ENCODE results near the gene TNNI2. TPM values are rescaled to one million over a fixed set of nuclear protein-coding genes. Genes with fewer than 3 reads are reported as not detected.
A peak's percentile ranks its signal among the peaks of the same experiment; 100 is the strongest.

The TNNI2 gene
- total and polyA plus RNA-seq, 10 of the 15 experiments (the other 5 are each of a cell fraction or from before 2014, with no cell fraction given) = 0.14 to 0.79 (median 0.37) TPM; not detected in 4

- intact Hi-C loops (cut with micrococcal nuclease; ENCODE audit: unreplicated experiment) = no loop called here
- ATAC-seq (peak; percentile 45), FAIRE-seq (no peak), DNase-seq (ENCODE audit: low read depth, low spot score) (no peak)
- Histone ChIP-seq H3K36me3 (ENCODE audit: control insufficient read depth in 2 of 2, insufficient read depth in 2 of 2, low read length in 1 of 2) (no peaks in the 10 kb centered on the region), H2AFZ (ENCODE audit: control insufficient read depth, low read depth, low read length) (no peak overlapping the region), H3K9ac (ENCODE audit: control insufficient read depth, insufficient read depth, low read length) (no peak overlapping the region), H3K4me3 (no peak overlapping the region), H3K79me2 (ENCODE audit: control insufficient read depth, insufficient read depth, low read length) (no peaks in the 10 kb centered on the region), H3K27me3 (replicated peaks in 1 of 2; ENCODE audit: control insufficient read depth in 2 of 2, insufficient read depth in 2 of 2, low read length in 1 of 2) (no peaks in the 10 kb centered on the region; a peak in 1 of 4 replicates), H3K27ac (ENCODE audit: control insufficient read depth, insufficient read depth) (no peak overlapping the region), H4K20me1 (ENCODE audit: control insufficient read depth, insufficient read depth) (no peaks in the 10 kb centered on the region), H3K9me3 (replicated peaks; ENCODE audit: control insufficient read depth, insufficient read depth, low read length) (no peaks in the 10 kb centered on the region), H3K4me2 (ENCODE audit: control insufficient read depth, insufficient read depth) (no peak overlapping the region), H3K4me1 (ENCODE audit: control insufficient read depth, insufficient read depth, low read length) (peaks cover 37% of the 10 kb centered on the region)
- ChIA-PET RAD21 (ENCODE audit: unreplicated experiment) (no interaction called here), SMC1A (ENCODE audit: uncharacterized antibody, unreplicated experiment) (no interaction called here), CTCF (interaction anchor here (1.3 to 1.4 kb wide), 3 partner anchors 10 to 151 kb away, joined by 3 to 4 read pairs (median 4); no protein-coding TSS in a partner anchor), POLR2A (no interaction called here)
- in situ Hi-C loops (cut with MboI) = no loop called here
- WGBS (ENCODE audit: insufficient coverage, insufficient replicate concordance, low lambda C conversion rate, missing lambda C conversion rate) = 76% methylated on average over 17 of the region's 21 CpGs
- TF ChIP-seq POLR2A (IDR thresholded peaks at IDR 0.05; ENCODE audit: low read depth, low read length) (no peak), MEF2B (IDR thresholded peaks at IDR 0.05; ENCODE audit: partially characterized antibody, poor library complexity, severe bottlenecking) (peak; percentile 50), POLR2AphosphoS5 (IDR thresholded peaks at IDR 0.05; ENCODE audit: low read length) (no peak), FOXK2 (IDR thresholded peaks at IDR 0.05) (no peak), CBFB (IDR thresholded peaks at IDR 0.05; ENCODE audit: low read depth) (no peak), BACH1 (IDR thresholded peaks at IDR 0.05; ENCODE audit: borderline replicate concordance) (no peak), SMARCA5 (IDR thresholded peaks at IDR 0.05) (no peak), USF1 (IDR thresholded peaks at IDR 0.05; ENCODE audit: borderline replicate concordance, extremely low read length, insufficient read depth, low read depth, low read length) (no peak), LARP7 (IDR thresholded peaks at IDR 0.05) (no peak), NKRF (conservative IDR thresholded peaks at IDR 0.05) (no peak), CHD4 (IDR thresholded peaks at IDR 0.05) (no peak), NR2F1 (conservative IDR thresholded peaks at IDR 0.05) (peak; percentile 46), TBL1XR1 (IDR thresholded peaks at IDR 0.05; ENCODE audit: low read depth, low read length) (no peak), MTA2 (IDR thresholded peaks at IDR 0.05; ENCODE audit: low read depth) (no peak), ESRRA (IDR thresholded peaks at IDR 0.05; ENCODE audit: low read length) (no peak), RUNX3 (IDR thresholded peaks at IDR 0.05; ENCODE audit: low read length) (peak; percentile 49; the same call in 1 of the 2 replicates)
- BruUV-seq (replicated peaks) = no TSS peak
These were observed 7.0 kb downstream of the TNNI2 start for GRCh38 chr11:1845561-1846452.
